DMS53 (cell line): ENCODE data around the gene B3GLCT.
"Not testable (repeated sequence)": the region's sequence is repeated elsewhere in the genome, so short reads cannot be mapped to it uniquely, and the experiment has no call there.

Experiments
- DNase-seq: peaks from one replicate; lab custom pipeline; 2025; lab: John Stamatoyannopoulos, UW

B3GLCT gene

DNA sequence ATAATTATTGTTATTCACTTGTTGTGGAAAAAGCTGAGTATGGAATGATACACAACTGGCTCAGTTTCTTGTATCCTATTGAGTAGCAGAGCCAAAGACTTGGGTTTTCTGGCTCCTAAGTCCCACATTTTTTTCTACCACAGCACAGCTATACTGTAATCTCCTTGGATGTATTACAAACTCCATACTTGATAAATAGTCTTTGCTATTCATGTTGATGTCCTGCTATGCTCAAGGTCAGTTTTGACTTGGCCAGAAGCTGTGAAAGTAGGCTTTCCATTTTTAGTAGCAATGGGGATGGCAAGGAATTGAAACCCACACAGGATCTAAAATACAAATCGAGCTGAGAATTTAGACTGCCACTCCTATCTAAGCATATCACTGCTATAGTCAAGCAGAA is 79.1 kb downstream of the B3GLCT start:
- no peak for DNase-seq

DNA sequence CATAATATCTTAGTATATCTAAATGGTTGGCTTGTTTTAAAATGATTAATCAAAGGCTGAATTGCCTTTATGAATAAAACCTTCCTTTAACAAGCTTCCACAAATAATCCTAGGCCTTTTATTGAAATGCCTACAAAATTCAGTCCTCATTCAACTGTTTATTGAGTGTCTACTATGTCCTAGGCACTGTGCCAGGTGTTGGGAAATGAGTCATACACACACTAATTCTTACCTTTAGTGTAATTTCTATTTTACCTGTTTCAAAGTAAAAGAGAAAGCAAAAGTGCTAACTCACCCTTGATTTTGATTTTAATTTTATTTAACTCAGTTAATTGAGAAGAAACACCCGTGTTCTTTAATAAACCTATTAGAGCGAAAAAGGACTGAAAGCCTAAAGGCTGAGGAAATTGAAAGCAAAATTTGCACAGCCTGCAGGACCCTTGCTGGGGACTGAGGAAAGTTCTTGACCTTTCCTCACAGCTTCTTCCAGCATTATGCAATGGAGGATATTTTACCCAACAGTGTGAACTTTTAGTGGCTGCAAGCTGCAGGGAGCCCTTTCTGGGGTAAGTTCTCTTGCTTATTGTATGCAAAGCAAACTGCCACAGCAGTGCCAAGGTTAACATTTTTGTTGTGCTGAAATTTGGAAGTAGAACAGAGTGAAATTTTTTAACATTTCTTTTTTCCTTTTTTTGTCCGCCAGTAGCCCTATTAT is 83.1 kb downstream of the B3GLCT start:
- no peak for DNase-seq

DNA sequence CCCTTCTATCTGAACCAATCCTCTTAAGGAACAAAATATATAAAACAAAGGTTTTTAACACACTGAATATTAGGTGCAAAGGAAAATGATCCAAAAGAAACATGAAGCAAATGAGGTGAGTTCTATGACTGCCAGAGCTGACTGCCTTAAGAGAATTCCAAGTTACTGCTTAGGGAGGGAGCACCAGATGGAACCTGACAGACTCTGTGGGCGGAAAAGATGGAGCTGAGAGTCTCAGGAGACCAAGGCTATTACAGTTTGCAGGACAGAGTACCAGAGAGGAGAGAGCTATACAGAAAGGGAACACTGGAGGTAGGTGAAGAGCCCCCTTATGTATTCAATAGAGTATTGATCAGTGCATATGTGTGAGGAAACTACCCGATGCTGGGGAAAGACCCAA is 87.2 kb downstream of the B3GLCT start:
- DNase-seq, result no peak

DNA sequence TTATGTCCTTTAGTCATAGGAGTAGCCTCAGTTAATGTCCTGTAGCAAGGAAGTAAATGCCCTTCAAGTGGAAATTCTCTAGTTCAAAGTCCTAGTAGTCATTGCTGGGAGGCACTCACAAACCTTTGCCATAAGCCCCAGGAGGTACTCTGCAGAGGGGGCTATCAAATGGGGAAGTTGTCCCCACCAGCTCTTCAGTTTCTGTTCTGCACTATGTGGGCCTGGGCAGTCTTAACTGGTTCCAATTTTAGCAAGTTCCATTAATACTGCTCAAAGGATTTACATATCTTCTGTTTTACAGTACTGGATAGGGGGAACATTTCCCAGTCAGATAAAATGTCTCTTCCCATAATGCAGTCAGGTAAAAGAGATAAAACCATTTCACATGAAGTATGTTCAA is 101.3 kb downstream of the B3GLCT start:
- DNase-seq, result no peak

DNA sequence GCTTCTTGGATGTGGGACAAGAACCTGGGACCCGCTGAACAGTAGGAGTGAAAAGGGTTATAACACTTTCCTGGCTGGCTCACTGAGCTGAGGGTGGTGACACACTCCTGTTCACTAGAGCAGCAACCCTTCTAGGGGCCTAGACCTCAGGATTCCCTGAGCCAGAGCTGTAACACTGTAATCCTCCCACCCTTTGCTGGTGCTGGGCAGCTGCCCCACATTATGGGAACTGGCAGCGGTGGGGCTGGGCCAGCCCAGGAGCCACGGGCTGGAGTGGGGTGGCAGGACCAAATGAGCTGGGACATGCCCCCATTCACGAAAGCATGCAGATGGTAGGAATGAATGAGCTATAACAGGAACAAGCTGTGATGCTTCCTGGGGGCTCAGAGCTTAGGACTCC is 110.6 kb downstream of the B3GLCT start:
- no peak for DNase-seq

DNA sequence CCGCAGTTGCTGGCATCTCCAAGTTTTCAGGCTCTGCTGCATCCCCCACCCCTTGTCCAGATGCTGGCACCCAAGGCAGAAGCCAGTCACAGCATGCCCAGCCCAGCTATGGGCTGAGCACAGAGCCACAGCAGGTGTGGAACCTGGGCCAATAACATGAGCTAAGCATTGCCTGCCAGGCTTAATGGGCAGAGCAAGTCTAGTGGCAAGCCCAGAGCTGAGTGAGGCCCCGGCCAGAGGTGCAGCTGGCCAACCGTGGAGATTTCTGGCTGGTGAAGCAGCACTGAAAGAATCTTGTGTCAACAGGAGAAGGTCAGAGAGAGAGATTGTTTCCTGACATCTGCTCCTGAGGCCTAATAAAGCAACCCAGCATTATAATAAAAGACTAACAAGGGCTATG is 111.0 kb downstream of the B3GLCT start:
- DNase-seq, result peak; percentile 92

DNA sequence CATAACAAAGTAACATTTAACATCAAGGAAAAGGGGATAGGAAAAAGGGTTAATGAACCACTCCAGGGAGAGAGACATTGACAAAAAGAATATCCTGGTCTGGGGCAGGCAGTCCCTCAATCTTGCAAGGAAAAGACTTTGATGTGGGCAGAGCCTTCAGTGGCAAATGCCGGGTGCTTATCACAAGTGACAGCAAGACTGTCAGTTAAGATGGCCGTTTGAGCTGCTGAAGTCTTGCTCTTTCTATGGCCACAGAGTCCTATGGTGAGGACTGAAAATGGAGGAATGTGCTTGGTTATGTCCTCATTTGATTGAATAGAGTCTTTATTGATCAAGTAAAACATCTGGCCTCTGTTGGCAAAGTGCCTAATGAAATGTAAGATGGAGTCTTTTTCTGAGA is 112.1 kb downstream of the B3GLCT start:
- DNase-seq, result no peak

DNA sequence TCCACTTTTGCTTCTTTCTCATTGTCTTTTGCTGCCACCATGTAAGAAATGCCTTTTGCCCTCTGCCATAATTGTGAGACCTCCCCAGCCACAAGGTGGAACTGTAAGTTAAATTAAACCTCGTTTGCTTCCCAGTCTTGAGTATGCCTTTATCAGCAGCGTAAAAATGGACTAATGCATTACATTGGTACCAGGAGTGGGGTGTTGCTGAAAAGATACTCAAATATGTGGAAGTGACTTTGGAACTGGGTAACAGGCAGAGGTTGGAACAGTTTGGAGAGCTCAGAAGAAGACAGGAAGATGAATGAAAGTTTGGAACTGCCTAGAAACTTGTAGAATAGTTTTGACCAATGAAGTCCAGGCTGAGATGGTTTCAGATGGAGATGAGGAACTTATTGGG is 115.2 kb downstream of the B3GLCT start:
- DNase-seq, result no peak

DNA sequence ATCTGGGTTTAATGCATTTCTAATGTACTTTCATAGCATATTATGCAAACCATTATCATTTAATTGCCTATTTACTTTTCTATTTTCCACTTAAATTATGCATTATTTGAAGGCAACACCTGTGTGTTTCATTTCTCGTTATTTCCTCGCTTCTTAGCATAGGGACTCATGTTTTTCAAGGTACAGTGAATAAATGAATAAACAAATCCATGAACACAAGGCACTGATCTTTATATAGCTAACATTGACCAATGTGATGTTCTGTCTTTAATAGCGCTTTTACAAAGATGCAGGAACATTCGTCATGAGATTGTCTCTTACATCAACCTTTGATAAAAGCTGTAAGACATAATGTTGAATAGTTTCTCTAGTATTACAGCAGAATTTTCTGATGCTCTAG is 121.2 kb downstream of the B3GLCT start:
- no peak for DNase-seq

DNA sequence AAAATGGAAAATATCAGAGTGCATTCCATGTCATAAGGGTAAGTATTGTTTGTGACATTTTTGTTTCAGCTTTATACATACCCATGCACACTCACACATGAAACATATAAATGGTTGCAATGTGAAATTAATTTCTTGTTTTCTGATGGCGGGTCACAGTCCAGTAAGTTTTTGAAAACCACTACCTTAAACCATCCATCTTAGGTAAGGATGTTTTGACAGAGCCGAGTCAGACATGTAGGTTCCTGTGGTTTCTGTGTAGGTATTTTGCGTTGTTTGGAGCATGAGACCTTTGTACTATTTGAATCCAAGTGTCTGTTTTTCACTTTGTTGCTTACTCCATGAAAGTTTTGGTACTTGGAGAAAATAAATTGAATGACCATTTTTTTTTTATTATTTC is 121.7 kb downstream of the B3GLCT start:
- no peak for DNase-seq

DNA sequence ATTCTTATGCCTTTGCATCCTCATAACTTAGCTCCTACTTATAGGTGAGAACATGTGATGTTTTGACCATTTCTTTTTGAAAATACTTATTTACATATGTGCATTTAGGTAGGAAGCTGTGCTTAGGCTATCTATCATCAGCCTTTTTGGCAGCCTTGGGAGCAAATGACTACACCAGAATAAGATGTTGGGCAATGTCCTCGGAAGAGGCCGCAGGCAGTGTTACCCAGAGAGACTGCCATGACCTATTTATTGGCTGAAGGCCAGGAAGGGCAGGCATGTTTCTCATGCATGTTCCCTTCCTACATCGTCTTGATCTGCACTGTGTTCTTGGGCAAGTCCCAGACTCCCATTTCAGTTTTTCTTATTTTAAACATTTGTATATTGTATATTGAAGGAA is 122.3 kb downstream of the B3GLCT start:
- no peak for DNase-seq

DNA sequence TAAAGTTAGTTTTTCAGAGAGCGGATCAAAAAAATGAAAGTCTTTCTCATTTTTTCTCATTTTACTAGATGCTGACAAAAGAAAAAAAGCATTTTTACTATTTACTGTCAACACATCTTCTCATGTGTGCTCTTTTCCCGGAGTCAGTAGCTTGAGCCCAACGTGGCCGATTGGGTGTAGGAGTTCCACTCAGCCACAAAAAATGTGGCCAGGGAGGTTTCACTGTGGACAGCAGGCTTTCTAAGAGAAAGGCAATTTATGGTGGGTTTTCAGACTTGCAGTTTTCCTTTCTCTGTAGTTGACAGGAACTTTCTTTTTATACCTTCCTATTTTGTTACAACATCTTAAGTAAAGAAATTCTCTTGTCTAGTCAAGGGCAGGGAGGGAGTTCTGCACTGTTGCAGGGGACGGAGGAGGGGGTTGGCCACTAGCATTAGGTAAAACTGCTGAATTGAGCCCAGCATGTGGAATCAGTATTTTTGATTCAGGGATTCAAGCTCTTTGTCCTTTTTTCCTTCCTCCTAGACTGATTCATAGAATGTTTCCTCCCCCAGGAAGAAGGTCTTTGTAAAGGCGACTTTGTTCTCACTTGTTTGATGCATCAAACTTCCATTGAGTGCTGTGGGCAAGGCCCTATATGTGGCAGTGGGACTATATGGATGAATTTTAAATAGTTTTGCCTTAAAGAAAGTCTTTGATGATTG is 123.1 kb downstream of the B3GLCT start:
- DNase-seq, result no peak

DNA sequence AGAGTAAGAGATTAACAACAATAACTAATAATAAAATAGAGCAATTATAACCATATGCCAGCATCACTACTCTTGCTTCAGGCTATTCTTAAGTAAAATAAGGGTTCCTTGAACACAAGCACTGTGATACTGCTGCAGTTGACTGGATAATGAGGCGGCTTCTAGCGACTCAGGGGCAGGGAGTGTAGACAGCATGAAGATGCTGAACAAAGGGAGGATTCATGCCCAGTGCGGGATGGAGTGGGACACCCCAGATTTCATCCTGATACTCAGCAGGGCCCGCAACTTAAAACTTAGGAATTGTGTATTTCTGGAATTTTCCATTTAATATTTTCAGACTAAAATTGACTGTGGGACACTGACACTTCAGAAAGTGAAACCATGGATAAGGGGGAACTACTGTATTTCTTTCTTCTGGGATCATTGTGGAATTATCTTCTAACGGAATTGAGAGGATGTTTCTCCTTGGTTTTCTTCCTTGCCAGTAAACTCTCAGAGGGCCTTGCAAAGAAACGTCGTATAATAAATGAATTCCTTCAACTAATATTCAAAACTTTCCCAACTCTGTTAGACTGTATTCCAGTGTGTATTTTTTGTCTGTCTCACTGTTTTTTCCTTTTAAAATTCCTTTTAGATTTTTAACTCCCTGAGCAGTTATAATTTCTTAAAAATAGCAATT is 127.5 kb downstream of the B3GLCT start:
- DNase-seq, result no peak

DNA sequence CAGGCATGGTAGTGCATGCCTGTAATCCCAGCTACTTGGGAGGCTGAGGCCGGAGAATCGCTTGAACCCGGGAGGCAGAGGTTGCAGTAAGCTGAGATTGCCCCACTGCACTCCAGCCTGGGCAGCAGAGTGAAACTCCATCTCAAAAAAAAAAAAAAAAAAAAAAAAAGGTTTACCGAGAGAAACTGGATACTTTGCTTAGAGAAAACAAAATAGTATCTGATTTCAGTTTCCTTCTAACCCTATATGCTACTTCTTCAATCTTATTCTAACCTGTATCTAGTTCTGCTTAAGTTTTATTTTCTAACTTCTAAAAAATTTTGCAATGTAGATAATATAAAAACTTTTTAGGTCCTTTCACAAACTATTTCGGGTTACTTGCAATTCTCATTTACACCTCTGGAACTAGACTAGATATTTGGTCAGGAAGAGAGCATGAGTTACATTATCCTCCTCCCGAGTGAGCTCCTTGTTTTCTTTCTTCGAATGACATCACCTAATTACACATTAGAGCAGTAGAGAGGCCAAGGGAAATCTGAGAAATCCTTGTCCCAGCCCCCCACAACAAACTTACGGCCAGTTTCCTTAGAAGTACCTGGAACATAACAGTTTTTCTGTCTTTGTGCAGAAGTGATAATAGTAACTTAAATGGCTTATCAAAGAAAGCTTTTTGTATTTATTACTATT is 128.9 kb downstream of the B3GLCT start:
- peak; percentile 18 for DNase-seq

DNA sequence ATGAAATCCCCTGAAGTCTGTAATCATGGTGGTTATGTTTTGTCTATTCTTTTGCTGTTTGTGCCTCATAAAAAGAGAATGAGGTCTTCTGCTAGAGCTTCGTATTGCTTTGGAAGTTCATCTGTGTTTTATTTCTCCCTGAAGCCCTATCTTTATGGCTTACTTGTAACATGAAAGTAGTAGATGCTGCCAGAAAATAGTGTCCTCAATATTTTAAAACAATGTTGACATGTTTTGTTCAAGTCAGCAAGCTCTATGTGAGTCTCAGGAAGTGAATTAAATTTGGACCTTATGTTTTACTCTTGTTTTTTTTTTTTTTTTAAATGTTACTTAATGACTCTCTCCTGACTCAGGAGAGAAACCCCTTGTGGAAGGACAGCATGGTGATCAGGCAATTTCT is 130.5 kb downstream of the B3GLCT start:
- DNase-seq, result no peak

DNA sequence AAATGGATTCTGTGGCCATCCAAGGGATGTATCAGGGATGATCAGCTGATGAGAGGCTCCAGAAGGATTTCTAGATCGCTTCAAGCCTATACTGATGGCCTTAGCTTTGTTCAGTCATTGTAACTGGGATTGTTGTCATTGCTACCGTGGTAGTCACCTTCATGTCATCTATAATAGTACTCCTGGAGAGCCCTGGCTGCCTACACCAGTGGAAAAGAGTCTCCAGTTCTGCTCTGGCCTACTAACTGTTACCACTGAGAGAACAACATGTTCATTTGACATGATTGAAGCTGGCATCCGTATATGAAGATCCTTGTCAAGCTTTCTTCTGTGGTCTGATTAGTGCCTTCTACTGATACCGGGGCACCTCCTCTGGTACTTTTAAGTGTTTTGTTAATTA is 131.3 kb downstream of the B3GLCT start:
- DNase-seq, result no peak

DNA sequence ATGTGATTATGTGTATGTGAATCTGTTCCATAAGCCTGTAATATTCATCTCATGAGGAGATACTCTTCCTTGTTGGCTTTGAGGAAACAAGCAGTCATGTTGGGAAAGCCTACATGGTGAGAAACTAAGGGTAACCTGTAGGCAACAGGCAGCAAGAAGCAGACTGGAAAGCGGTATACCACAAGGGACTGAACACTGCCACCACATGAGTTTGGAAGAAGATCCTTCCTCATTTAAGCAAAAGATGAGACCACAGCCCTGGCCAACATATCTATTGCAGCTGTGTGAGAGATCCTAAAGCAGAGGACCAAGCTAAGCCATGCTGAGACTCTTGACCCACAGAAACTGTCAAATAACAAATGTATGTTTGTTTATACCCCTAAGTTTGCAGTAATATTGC is 134.8 kb downstream of the B3GLCT start:
- DNase-seq, result no peak

DNA sequence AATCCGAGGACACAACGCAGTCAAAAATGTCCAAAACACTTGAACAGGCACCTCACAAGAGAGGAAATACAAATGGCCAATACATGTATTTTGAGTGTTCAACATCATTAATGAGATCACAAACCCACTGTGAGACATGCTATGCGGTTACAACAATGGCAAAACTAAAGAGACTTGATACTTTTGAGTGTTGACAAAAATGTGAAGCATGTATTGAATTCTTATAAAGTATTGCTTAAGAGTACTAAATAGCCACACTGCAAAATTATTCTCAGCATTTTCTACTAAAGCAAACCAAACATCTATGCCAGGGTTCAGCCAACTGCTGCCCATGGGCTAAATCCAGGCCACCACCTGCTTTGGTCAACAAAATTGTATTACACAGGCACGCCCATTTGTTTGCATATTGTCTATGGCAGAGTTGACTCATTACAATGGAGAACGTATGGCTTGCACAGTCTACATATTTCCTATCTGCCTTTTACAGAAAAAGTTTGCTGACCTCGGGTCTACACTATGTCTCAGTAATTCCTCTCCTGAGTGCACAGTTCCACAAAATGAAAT is 135.3 kb downstream of the B3GLCT start:
- DNase-seq, result peak; percentile 60

DNA sequence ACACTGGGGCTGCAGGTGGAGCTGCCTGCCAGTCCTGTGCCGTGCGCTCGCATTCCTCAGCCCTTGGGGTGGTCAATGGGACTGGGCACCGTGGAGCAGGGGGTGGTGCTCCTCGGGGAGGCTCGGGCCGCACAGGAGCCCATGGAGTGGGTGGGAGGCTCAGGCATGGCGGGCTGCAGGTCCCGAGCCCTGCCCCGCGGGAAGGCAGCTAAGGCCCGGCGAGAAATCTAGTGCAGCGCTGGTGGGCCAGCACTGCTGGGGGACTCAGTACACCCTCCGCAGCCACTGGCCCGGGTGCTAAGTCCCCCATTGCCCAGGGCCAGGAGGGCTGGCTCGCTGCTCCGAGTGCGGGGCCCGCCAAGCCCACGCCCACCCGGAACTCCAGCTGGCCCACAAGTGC is 139.8 kb downstream of the B3GLCT start:
- not testable (repeated sequence) for DNase-seq

DNA sequence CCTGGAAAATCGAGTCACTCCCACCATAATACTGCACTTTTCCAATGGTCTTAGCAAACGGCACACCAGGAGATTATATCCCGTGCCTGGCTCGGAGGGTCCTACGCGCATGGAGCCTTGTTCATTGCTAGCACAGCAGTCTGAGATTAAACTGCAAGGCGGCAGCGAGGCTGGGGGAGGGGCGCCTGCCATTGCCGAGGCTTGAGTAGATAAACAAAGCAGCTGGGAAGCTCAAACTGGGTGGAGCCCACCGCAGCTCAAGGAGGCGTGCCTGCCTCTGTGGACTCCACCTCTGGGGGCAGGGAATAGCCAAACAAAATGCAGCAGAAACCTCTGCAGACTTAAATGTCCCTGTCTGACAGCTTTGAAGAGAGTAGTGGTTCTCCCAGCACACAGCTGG is 141.1 kb downstream of the B3GLCT start:
- DNase-seq, result not testable (repeated sequence)

DNA sequence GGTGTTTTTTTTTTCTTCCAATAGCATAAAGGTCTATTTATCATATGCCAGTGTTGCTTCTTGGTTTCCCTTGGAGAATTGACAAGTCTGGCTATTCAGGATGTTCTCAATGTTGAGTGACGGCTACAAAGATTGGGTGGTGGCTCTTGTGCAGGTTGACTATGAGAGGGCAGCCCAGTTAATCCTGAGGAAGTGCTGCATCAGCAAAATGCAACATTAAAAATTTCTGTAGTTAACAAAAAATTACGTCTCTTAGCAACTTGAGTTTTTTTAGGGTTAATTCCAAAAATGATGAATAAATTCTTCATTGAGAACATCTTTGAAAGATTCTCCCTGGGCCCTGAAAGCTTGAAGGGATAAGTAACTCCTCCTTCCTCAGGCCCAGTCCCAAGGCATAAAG is 147.1 kb downstream of the B3GLCT start:
- DNase-seq, result no peak

DNA sequence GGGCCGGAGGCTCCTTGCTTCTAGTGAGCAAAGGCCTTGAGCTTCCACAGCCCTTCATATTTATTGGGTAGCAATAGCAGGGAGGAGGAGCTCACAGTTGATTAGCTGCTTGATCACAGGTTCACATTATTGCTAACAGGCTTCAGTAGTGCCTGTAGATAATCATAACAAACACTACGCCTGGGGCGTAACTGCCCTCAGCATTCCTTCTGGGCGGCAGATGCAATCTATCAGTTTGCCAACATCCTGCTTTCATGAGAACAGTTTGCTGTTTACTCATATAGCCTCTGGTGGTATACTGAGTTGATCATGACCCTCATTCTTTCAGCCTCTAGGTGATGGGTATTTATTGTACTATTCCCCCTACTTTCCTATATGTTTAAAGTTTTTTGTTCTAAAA is 149.4 kb downstream of the B3GLCT start:
- DNase-seq, result no peak
